ENCODE measurements around the gene CDH1. TPM values are rescaled to one million over a fixed set of nuclear protein-coding genes. Genes with fewer than 3 reads are reported as not detected.

Gene CDH1
- polyA plus RNA-seq, 1 of the 3 experiments (the other 2 are of a cell fraction), result not detected

DNA sequence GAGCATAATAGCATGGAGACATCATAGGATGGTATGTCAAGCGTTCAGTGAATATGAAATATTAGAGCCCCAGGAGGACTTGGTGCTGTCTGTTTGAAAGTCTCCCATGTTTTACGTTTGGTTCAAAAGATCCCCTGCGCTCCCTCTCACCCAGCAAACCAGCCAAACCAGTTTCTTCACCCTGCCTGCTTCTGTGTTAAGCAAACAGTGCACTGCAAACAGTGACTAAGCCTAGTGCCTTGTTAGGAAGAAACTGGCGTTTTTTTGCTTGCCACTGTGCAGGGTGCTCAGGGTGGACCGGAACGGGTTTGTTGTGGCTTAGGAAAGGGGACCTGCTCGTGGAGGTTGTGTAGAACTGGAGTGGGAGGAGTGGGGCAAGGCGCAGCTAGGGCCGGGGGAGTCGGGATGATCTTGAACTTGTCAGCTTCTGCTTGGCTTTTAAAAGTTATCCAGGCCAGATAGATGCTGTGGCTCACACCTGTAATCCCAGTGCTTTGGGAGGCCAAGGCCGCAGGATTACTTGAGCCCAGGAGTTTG lies 7.7 kb downstream of the CDH1 start (continued):
- TF ChIP-seq RFX5 (IDR thresholded peaks at IDR 0.05; ENCODE audit: low read length) (no peak), MEF2A (IDR thresholded peaks at IDR 0.05; ENCODE audit: borderline replicate concordance, low read depth) (no peak), TCF12 (IDR thresholded peaks at IDR 0.05) (no peak), TEAD4 (IDR thresholded peaks at IDR 0.05; ENCODE audit: borderline replicate concordance, insufficient read depth) (no peak), GATA2 (CRISPR knock-in tag; IDR thresholded peaks at IDR 0.05) (no peak), FOXJ3 (CRISPR knock-in tag; IDR thresholded peaks at IDR 0.05) (no peak), GABPA (IDR thresholded peaks at IDR 0.05; ENCODE audit: low read depth) (no peak), JUND (IDR thresholded peaks at IDR 0.05) (no peak), FOXM1 (IDR thresholded peaks at IDR 0.05; ENCODE audit: low read depth) (no peak), RCOR1 (IDR thresholded peaks at IDR 0.05; ENCODE audit: low read length) (no peak)
- TF ChIP-seq, protein P1, sequence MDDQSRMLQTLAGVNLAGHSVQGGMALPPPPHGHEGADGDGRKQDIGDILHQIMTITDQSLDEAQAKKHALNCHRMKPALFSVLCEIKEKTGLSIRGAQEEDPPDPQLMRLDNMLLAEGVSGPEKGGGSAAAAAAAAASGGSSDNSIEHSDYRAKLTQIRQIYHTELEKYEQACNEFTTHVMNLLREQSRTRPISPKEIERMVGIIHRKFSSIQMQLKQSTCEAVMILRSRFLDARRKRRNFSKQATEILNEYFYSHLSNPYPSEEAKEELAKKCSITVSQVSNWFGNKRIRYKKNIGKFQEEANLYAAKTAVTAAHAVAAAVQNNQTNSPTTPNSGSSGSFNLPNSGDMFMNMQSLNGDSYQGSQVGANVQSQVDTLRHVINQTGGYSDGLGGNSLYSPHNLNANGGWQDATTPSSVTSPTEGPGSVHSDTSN (IDR thresholded peaks at IDR 0.05), result no peak
- TF ChIP-seq, protein P2, sequence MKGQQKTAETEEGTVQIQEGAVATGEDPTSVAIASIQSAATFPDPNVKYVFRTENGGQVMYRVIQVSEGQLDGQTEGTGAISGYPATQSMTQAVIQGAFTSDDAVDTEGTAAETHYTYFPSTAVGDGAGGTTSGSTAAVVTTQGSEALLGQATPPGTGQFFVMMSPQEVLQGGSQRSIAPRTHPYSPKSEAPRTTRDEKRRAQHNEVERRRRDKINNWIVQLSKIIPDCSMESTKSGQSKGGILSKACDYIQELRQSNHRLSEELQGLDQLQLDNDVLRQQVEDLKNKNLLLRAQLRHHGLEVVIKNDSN (IDR thresholded peaks at IDR 0.05; ENCODE audit: borderline replicate concordance, low read depth), result no peak

DNA sequence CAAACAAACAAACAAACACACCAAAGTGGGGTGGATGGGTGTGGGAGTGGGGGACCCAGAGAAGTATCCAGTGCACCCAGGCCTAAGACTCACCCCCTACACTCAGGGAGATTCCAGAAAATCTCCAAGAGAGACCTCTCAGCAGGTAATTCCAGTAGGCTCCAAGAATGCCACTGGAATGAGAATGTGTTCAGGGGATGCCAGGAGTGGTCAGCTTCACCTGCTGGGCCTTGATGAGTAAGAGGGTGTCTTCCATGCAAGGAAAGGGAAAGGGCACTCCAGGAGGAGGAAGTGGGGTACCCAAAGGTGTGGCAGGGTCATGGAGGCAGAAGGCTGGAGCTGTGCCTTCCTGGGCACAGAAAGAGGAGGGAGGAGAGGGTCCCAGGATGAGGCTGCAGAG lies 9.9 kb downstream of the CDH1 start:
- ChIA-PET POLR2A (no interaction called here), CTCF (interaction anchor here (1.1 to 1.2 kb wide), 2 partner anchors 11 to 157 kb away, joined by 3 to 4 read pairs; no protein-coding TSS in a partner anchor)
- no peak for DNase-seq
- Histone ChIP-seq H3K4me2 (no peak overlapping the region), H3K9ac (no peak overlapping the region), H3K36me3 (replicated peaks in 1 of 2; ENCODE audit: control insufficient read depth in 1 of 2, insufficient read depth in 2 of 2, low read length in 1 of 2) (no peaks in the 10 kb centered on the region), H3F3A (replicated peaks; ENCODE audit: insufficient read depth) (no peaks in the 10 kb centered on the region), H3K79me2 (ENCODE audit: insufficient read depth) (no peaks in the 10 kb centered on the region), H4K20me1 (ENCODE audit: insufficient read depth) (no peaks in the 10 kb centered on the region), H3K27ac (ENCODE audit: low read depth in 2 of 2, low read length in 1 of 2) (no peak overlapping the region), H3K4me3 (ENCODE audit: low read depth in 2 of 2, low read length in 1 of 2) (no peak overlapping the region), H3K4me1 (ENCODE audit: control insufficient read depth in 1 of 2, insufficient read depth in 2 of 2, low read depth in 1 of 2, low read length in 1 of 2) (no peaks in the 10 kb centered on the region), H3K9me2 (no peaks in the 10 kb centered on the region), H2AFZ (ENCODE audit: low read depth) (no peak overlapping the region), H3K27me3 (ENCODE audit: insufficient read depth) (no peaks in the 10 kb centered on the region; the same call in 1 of the 2 replicates), H3K9me3 (no peaks in the 10 kb centered on the region)
- TF ChIP-seq NRF1 (IDR thresholded peaks at IDR 0.05; ENCODE audit: low read depth, low read length), result no peak
- TF ChIP-seq RAD21 (IDR thresholded peaks at IDR 0.05; ENCODE audit: low read length), result no peak
- TF ChIP-seq, protein P3, sequence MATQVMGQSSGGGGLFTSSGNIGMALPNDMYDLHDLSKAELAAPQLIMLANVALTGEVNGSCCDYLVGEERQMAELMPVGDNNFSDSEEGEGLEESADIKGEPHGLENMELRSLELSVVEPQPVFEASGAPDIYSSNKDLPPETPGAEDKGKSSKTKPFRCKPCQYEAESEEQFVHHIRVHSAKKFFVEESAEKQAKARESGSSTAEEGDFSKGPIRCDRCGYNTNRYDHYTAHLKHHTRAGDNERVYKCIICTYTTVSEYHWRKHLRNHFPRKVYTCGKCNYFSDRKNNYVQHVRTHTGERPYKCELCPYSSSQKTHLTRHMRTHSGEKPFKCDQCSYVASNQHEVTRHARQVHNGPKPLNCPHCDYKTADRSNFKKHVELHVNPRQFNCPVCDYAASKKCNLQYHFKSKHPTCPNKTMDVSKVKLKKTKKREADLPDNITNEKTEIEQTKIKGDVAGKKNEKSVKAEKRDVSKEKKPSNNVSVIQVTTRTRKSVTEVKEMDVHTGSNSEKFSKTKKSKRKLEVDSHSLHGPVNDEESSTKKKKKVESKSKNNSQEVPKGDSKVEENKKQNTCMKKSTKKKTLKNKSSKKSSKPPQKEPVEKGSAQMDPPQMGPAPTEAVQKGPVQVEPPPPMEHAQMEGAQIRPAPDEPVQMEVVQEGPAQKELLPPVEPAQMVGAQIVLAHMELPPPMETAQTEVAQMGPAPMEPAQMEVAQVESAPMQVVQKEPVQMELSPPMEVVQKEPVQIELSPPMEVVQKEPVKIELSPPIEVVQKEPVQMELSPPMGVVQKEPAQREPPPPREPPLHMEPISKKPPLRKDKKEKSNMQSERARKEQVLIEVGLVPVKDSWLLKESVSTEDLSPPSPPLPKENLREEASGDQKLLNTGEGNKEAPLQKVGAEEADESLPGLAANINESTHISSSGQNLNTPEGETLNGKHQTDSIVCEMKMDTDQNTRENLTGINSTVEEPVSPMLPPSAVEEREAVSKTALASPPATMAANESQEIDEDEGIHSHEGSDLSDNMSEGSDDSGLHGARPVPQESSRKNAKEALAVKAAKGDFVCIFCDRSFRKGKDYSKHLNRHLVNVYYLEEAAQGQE (IDR thresholded peaks at IDR 0.05; ENCODE audit: low read depth, low read length), result no peak
- TF ChIP-seq, protein P1 (IDR thresholded peaks at IDR 0.05), result no peak
- no peak for TF ChIP-seq RFX5 (IDR thresholded peaks at IDR 0.05; ENCODE audit: low read length)
- TF ChIP-seq YY1 (IDR thresholded peaks at IDR 0.05; ENCODE audit: low read depth), result no peak
- no peak for TF ChIP-seq GABPA (IDR thresholded peaks at IDR 0.05; ENCODE audit: low read depth)
- no peak for TF ChIP-seq FOXJ3 (CRISPR knock-in tag; IDR thresholded peaks at IDR 0.05)
- no peak for TF ChIP-seq FOSL2 (IDR thresholded peaks at IDR 0.05; ENCODE audit: borderline replicate concordance, low read depth)
- TF ChIP-seq RXRA (IDR thresholded peaks at IDR 0.05; ENCODE audit: borderline replicate concordance, low read depth), result no peak
- TF ChIP-seq RCOR1 (IDR thresholded peaks at IDR 0.05; ENCODE audit: low read length), result no peak
- TF ChIP-seq, protein P2 (IDR thresholded peaks at IDR 0.05; ENCODE audit: borderline replicate concordance, low read depth), result no peak
- TF ChIP-seq CHD2 (IDR thresholded peaks at IDR 0.05; ENCODE audit: low read length, partially characterized antibody), result no peak
- TF ChIP-seq, protein P4, sequence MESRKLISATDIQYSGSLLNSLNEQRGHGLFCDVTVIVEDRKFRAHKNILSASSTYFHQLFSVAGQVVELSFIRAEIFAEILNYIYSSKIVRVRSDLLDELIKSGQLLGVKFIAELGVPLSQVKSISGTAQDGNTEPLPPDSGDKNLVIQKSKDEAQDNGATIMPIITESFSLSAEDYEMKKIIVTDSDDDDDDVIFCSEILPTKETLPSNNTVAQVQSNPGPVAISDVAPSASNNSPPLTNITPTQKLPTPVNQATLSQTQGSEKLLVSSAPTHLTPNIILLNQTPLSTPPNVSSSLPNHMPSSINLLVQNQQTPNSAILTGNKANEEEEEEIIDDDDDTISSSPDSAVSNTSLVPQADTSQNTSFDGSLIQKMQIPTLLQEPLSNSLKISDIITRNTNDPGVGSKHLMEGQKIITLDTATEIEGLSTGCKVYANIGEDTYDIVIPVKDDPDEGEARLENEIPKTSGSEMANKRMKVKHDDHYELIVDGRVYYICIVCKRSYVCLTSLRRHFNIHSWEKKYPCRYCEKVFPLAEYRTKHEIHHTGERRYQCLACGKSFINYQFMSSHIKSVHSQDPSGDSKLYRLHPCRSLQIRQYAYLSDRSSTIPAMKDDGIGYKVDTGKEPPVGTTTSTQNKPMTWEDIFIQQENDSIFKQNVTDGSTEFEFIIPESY (IDR thresholded peaks at IDR 0.05; ENCODE audit: borderline replicate concordance, low read depth), result no peak
- no peak for TF ChIP-seq SMC3 (IDR thresholded peaks at IDR 0.05; ENCODE audit: low read depth, low read length)
- no peak for TF ChIP-seq EP300 (IDR thresholded peaks at IDR 0.05; ENCODE audit: borderline replicate concordance in 1 of 2, low read depth in 1 of 2, low read length in 1 of 2)
- TF ChIP-seq TAF1 (IDR thresholded peaks at IDR 0.05; ENCODE audit: borderline replicate concordance, low read depth, low read length), result no peak
- TF ChIP-seq TEAD4 (IDR thresholded peaks at IDR 0.05; ENCODE audit: borderline replicate concordance, insufficient read depth), result no peak

All from SK-N-SH (cell line).